Activated naive CD4-positive, alpha-beta T cell treated with anti-CD3 and anti-CD28 coated beads, Interleukin-2, amount 50 U/mL, for 24 hours (primary cell): Measurements from ENCODE around the gene GRIK4.

Experiments used
- H3K27ac Mint-ChIP-seq: one replicate; pipeline ENCODE4 v1.8.0; 2021; ENCODE audit warnings: mild to moderate bottlenecking, mixed read lengths
- H3K27me3 Mint-ChIP-seq: one replicate; pipeline ENCODE4 v1.8.0; 2021; ENCODE audit warnings: mixed read lengths
- H3K36me3 Mint-ChIP-seq: one replicate; pipeline ENCODE4 v1.8.0; 2021; ENCODE audit warnings: mixed read lengths
- H3K4me1 Mint-ChIP-seq: one replicate; pipeline ENCODE4 v1.8.0; 2021; ENCODE audit warnings: mixed read lengths
- H3K4me3 Mint-ChIP-seq: one replicate; pipeline ENCODE4 v1.8.0; 2021; ENCODE audit warnings: mild to moderate bottlenecking, mixed read lengths
- H3K9me3 Mint-ChIP-seq: one replicate; pipeline ENCODE4 v1.8.0; 2021; ENCODE audit warnings: mixed read lengths

The GRIK4 gene

DNA sequence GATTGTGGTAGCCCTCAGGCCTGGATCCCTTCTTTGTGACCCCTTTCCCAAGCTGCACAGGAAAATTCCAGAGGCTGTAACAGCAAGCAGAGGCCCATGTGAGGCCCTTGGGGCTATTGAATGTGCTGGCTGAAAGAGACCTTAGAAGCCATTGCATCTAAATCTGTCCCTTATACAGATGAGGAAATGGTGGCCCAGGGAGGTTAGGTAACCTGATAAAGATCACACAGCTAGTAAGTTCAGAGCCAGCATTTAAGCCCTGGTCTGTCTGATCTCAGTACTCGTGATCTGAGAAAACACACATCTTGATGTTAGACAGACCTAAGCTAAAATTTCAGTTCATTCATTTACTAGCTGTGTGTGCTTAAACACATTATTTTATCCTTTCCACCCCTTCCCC is 396.4 kb downstream of the GRIK4 start:
- Mint-ChIP-seq H3K4me1 (no peaks in the 10 kb centered on the region), H3K36me3 (peaks cover 1% of the 10 kb centered on the region), H3K4me3 (no peak overlapping the region), H3K27me3 (peaks cover 5% of the 10 kb centered on the region), H3K9me3 (no peaks in the 10 kb centered on the region), H3K27ac (no peak overlapping the region)

GRCh38 chr11:120908461-120909181 is 397.1 kb downstream of the GRIK4 start:
- Mint-ChIP-seq H3K27me3 (peaks cover 5% of the 10 kb centered on the region), H3K4me3 (no peak overlapping the region), H3K27ac (no peak overlapping the region), H3K9me3 (no peaks in the 10 kb centered on the region), H3K4me1 (no peaks in the 10 kb centered on the region), H3K36me3 (peaks cover 1% of the 10 kb centered on the region)

GRCh38 chr11:120909676-120910416 is 398.3 kb downstream of the GRIK4 start:
- Mint-ChIP-seq H3K27ac (no peak overlapping the region), H3K27me3 (peaks cover 9% of the 10 kb centered on the region), H3K36me3 (peaks cover 1% of the 10 kb centered on the region), H3K4me1 (no peaks in the 10 kb centered on the region), H3K9me3 (no peaks in the 10 kb centered on the region), H3K4me3 (no peak overlapping the region)

DNA sequence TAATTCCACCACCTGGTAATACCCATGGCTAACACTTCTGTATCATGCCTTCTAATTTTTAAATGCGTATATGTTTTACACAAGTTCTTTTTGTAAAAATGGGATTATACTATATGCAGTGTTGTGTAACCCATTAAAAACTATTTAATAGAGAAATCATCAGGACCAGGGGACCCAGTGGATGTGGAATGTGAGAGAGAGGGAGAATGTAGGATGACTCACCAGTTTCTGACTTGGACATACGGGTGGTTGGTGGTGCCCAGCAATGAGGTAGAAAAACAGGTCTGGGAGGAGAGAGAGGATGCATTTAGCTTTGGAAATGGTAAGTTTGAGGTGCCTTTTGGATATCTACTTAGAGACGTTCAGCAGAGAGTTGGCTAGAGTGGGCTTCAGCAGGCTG is 400.4 kb downstream of the GRIK4 start:
- peak overlapping the region; percentile 3 for H3K27ac Mint-ChIP-seq
- peaks cover 9% of the 10 kb centered on the region for H3K27me3 Mint-ChIP-seq
- no peaks in the 10 kb centered on the region for H3K4me1 Mint-ChIP-seq
- H3K4me3 Mint-ChIP-seq = no peak overlapping the region
- no peaks in the 10 kb centered on the region for H3K9me3 Mint-ChIP-seq
- H3K36me3 Mint-ChIP-seq = peaks cover 1% of the 10 kb centered on the region

DNA sequence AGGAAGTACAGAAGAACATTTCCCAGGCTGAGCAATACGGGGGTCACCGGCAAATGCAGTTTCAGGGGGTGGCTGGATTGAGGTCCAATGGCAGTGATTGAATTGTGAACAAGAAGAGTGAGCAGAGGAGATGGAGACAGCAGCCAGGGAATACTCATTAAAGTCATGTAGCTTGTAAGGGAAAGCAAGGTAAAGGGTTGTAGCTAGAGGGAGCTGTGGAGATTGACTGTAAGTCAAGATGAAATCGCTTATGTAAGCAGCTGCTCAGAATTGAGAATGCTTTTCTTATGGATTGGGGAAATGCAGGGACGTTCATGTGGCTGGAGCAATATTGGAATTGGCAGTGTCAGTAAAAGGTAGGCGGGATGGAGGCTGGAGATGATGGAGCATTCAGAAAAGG is 401.0 kb downstream of the GRIK4 start:
- Mint-ChIP-seq H3K36me3 (peaks cover 1% of the 10 kb centered on the region), H3K27ac (no peak overlapping the region), H3K9me3 (no peaks in the 10 kb centered on the region), H3K4me1 (no peaks in the 10 kb centered on the region), H3K27me3 (peaks cover 9% of the 10 kb centered on the region), H3K4me3 (no peak overlapping the region)

GRCh38 chr11:120912915-120913314 is 401.4 kb downstream of the GRIK4 start:
- Mint-ChIP-seq H3K4me1 (no peaks in the 10 kb centered on the region), H3K4me3 (no peak overlapping the region), H3K27me3 (peaks cover 9% of the 10 kb centered on the region), H3K9me3 (no peaks in the 10 kb centered on the region), H3K36me3 (peaks cover 1% of the 10 kb centered on the region), H3K27ac (no peak overlapping the region)

DNA sequence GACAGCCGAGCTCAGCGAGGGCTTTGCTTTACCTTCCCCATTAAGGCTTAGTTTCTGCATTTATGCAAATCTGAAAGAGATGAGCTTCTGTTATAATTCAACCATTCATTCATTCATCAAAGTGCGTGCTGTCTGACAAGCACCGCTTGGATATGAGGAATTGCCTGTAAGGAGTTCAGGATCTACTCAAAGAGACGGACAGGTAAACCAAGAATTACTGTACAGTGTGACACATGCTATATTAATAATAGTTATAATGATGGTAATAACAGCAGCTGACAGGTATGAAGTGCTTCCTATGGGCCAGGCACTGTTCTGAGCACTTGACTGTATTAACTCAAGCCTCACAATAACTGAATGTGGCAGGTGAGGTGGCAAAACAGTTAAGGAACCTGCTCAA is 402.5 kb downstream of the GRIK4 start:
- no peaks in the 10 kb centered on the region for H3K4me1 Mint-ChIP-seq
- no peaks in the 10 kb centered on the region for H3K9me3 Mint-ChIP-seq
- no peak overlapping the region for H3K27ac Mint-ChIP-seq
- H3K27me3 Mint-ChIP-seq = peaks cover 9% of the 10 kb centered on the region
- peaks cover 1% of the 10 kb centered on the region for H3K36me3 Mint-ChIP-seq
- no peak overlapping the region for H3K4me3 Mint-ChIP-seq

DNA sequence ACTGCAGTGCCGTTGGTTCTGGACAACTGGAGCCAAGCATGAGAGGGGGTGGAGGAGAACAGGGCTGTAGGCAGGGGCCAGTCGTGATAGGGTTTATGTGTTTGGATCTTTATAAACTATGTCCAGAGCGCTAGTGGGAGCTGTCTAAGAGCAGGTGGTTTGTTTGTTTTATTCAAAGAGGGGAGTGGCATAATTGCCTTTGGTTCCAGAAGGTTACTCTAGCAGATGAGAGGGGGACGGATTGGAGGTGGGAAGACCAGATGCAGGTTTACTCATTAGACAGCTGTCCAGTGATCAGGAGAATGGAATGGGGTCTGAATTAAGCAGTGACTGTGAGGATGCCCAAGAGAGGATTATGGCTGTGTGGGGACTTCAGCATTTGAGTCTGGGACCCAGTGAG is 403.1 kb downstream of the GRIK4 start:
- H3K4me3 Mint-ChIP-seq = no peak overlapping the region
- peaks cover 1% of the 10 kb centered on the region for H3K36me3 Mint-ChIP-seq
- no peaks in the 10 kb centered on the region for H3K9me3 Mint-ChIP-seq
- H3K4me1 Mint-ChIP-seq = no peaks in the 10 kb centered on the region
- H3K27me3 Mint-ChIP-seq = peaks cover 9% of the 10 kb centered on the region
- no peak overlapping the region for H3K27ac Mint-ChIP-seq

- Mint-ChIP-seq H3K27ac (no peak overlapping the region), H3K36me3 (no peaks in the 10 kb centered on the region), H3K4me1 (no peaks in the 10 kb centered on the region), H3K4me3 (no peak overlapping the region), H3K27me3 (peaks cover 4% of the 10 kb centered on the region), H3K9me3 (no peaks in the 10 kb centered on the region)
Observed at GRCh38 chr11:120917559-120918239, 406.2 kb downstream of the GRIK4 start.

DNA sequence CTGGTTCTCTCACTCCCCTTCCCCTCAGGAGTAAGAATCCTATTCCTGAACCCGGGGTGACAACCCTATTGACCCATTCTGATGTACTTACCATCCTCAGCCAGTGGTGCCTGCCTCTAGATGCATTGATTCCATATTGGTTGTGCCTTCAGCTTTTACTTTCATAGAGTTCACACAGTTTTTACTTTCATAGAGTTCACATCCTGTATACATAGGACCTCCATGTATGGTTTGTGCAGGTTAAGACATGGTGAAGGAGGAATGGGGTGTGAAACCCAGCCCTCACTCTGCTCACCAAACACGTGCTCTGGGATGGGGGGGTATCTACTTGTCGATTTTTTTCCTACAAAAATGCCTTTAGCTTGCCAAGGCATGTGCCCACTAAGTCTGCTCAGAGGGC is 406.7 kb downstream of the GRIK4 start:
- Mint-ChIP-seq H3K27me3 (peaks cover 4% of the 10 kb centered on the region), H3K9me3 (no peaks in the 10 kb centered on the region), H3K4me3 (no peak overlapping the region), H3K27ac (no peak overlapping the region), H3K4me1 (no peaks in the 10 kb centered on the region), H3K36me3 (no peaks in the 10 kb centered on the region)

- H3K4me1 Mint-ChIP-seq = no peaks in the 10 kb centered on the region
- H3K4me3 Mint-ChIP-seq = no peak overlapping the region
- no peaks in the 10 kb centered on the region for H3K9me3 Mint-ChIP-seq
- no peak overlapping the region for H3K27ac Mint-ChIP-seq
- H3K36me3 Mint-ChIP-seq = no peaks in the 10 kb centered on the region
- H3K27me3 Mint-ChIP-seq = peaks cover 4% of the 10 kb centered on the region
Observed at GRCh38 chr11:120919045-120919444, 407.5 kb downstream of the GRIK4 start.

DNA sequence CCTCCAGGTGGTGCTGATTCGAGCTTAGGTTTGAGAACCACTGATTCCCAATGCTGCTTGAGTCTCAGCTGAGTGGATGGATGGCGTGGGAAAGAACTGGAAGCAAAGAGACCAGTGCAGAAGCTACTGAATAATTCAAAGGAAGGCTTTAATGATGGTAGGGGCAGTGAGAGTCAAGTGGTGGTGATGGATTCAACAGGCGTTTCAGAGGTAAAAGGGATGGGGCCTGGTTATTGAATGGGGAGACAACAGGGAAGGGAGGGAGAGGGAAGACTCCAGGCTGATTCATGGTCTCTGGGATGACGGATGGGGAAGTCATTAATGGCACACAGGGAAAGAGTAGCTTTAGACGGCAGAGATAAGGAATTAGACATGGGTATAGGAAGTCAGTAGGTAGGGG is 408.0 kb downstream of the GRIK4 start:
- Mint-ChIP-seq H3K27me3 (peaks cover under 1% of the 10 kb centered on the region), H3K9me3 (no peaks in the 10 kb centered on the region), H3K4me1 (no peaks in the 10 kb centered on the region), H3K4me3 (no peak overlapping the region), H3K36me3 (no peaks in the 10 kb centered on the region), H3K27ac (no peak overlapping the region)

- H3K36me3 Mint-ChIP-seq = no peaks in the 10 kb centered on the region
- no peaks in the 10 kb centered on the region for H3K4me1 Mint-ChIP-seq
- H3K27me3 Mint-ChIP-seq = no peaks in the 10 kb centered on the region
- H3K27ac Mint-ChIP-seq = no peak overlapping the region
- H3K9me3 Mint-ChIP-seq = no peaks in the 10 kb centered on the region
- no peak overlapping the region for H3K4me3 Mint-ChIP-seq
Observed at GRCh38 chr11:120923866-120924508, 412.4 kb downstream of the GRIK4 start.

DNA sequence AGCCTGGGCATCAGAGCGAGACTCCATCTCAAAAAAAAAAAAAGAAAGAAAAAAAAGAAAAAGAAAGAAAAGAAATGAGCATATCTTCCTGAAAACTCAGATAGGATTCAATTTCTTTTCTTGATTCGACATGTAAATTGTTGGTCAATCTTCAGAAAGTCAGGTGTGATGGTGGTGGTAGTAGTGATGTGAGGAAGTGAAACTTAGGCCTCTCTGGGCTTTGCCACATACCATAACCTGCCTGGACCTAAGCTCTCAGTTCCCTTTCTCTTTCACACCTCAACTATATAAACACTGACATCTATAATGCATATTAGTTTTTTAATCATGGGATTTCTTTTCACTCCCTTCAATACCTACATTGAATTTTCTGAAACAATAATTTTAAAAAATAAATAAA is 414.4 kb downstream of the GRIK4 start:
- H3K4me1 Mint-ChIP-seq = no peaks in the 10 kb centered on the region
- H3K36me3 Mint-ChIP-seq = no peaks in the 10 kb centered on the region
- no peaks in the 10 kb centered on the region for H3K27me3 Mint-ChIP-seq
- H3K4me3 Mint-ChIP-seq = no peak overlapping the region
- H3K27ac Mint-ChIP-seq = no peak overlapping the region
- no peaks in the 10 kb centered on the region for H3K9me3 Mint-ChIP-seq

DNA sequence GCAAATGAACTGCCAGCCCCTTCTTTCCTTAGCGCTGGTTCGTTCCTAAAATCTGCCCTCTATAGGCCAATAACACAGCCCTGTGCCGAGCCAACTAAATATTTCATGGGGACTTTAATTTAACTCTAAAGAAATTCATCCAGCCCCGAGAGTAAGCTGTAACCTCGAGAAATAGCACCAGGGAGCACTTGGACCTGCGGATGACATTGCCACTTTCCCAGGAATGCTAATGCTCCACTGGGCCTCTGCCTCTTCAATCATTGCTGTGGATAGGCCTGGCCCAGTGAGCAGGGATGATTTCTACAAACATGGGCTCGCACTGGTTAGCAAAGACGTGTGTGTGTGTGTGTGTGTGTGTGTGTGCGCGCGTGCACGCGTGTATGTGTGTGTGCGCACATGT is 417.1 kb downstream of the GRIK4 start:
- Mint-ChIP-seq H3K4me3 (no peak overlapping the region), H3K27ac (no peak overlapping the region), H3K27me3 (no peaks in the 10 kb centered on the region), H3K36me3 (no peaks in the 10 kb centered on the region), H3K4me1 (no peaks in the 10 kb centered on the region), H3K9me3 (no peaks in the 10 kb centered on the region)

DNA sequence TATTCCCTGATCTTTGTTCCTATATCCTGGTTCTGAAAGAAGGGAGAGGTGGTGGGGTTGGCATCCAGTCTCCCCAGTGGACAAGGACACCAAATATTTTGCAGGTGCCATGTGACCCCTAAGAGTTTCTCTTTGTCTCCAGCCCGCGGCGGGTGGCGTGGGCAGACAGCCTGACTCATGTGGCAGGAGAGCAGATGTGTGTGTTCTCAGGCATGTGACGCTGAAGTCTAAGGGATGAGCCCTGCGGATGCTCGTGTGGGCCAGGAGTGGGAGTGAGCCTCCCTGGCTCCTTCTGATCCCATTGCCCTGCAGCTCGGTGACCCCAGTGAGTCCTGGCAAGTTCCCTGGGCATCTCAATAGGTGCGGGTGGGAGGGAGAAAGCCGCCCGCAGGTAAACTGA is 417.5 kb downstream of the GRIK4 start:
- H3K4me3 Mint-ChIP-seq = no peak overlapping the region
- H3K27ac Mint-ChIP-seq = no peak overlapping the region
- H3K36me3 Mint-ChIP-seq = no peaks in the 10 kb centered on the region
- H3K27me3 Mint-ChIP-seq = no peaks in the 10 kb centered on the region
- H3K4me1 Mint-ChIP-seq = no peaks in the 10 kb centered on the region
- H3K9me3 Mint-ChIP-seq = no peaks in the 10 kb centered on the region
